ENCODE data around the gene LOXHD1.
A peak's percentile ranks its signal among the peaks of the same experiment; 100 is the strongest.

Gene LOXHD1

GRCh38 chr18:46574743-46575115 lies 82.3 kb downstream of the LOXHD1 start:
- no peak for DNase-seq (ENCODE audit: low read depth in 2 of 2)

- DNase-seq (ENCODE audit: low read depth in 2 of 2) = no peak
Measured at GRCh38 chr18:46574000-46574742, 82.8 kb downstream of the LOXHD1 start.

DNA sequence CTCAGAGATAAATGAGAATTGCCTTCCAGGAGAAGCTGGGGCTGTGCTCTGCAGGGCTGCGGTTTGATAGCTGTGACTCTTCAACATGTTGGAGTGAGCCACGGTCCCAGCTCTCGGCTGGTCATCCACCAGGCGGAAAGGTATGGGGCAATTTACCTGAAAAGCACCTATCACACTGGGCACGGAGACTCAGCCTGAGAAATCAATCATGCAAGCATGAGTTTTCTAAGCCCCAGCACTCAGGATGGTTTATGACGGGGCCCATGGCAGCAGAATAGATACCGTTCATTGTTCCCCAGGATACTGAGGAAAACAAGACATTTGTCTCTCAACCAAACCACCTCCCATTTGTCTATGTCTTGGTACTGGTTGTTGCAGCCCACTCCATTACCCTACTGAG lies 83.9 kb downstream of the LOXHD1 start:
- no peak for DNase-seq (ENCODE audit: low read depth in 2 of 2)

DNA sequence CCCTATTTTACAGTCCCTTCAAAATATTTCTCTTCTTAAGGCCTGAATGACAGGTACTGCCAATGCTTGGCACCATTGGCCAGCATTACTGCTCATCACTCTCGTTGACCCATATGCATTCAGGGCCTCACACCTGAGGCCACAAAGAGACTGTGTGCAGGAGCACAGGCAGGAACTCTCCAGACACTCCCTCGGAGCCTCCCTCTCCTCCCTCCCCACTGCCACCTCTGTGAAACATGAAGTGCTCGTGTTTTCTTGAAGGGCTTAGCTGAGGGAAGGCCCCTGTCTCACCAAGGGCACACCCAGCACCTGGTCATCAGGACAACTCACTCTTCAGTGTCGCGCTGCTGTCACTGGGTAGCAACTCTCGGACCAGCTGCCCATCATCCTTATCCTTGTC lies 85.3 kb downstream of the LOXHD1 start:
- no peak for DNase-seq (ENCODE audit: low read depth in 2 of 2)

- DNase-seq (ENCODE audit: low read depth in 2 of 2) = no peak
Measured at GRCh38 chr18:46570666-46571065, 86.4 kb downstream of the LOXHD1 start.

- no peak for DNase-seq (ENCODE audit: low read depth in 2 of 2)
Measured at GRCh38 chr18:46570134-46570533, 86.9 kb downstream of the LOXHD1 start.

DNA sequence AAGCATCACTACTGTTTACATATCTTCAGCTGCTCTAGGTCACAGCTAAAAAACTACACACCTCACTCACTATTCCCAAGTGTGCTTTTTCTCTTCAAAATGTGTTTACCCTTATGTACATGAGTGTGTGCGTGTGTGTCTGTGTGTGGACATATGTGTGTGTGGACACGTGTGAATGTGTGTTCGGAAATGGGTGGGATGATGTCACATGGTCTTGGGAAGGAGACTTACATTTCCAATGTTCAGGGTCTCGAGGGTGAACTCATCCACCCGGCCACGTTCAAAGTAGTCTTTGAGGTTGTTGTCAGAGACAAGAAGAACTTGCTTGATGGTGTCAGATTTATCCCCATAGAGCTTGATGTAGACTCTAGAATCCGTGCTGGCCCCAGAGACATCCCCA lies 87.8 kb downstream of the LOXHD1 start:
- DNase-seq (ENCODE audit: low read depth in 2 of 2) = no peak

- no peak for DNase-seq (ENCODE audit: low read depth in 2 of 2)
Measured at GRCh38 chr18:46567196-46567595, 89.8 kb downstream of the LOXHD1 start.

DNA sequence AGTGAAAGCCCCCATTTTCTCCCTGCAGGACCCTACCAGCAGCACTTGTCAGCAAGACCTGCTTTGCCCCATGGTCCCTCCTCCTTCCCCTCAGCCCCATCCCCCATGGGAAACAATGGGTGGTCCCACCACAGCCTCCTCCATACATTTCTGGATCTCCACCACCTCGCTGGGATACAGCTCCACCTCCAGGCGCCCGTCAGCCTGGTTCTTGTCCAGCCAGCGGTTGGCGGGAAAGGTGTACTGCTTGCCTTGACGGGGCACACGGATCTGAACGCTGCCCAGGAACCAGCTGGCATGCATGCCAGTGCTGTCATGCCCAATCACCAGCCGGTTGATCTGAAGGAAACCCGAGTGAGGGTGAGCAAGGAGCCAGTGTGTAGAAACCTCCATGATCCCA lies 90.9 kb downstream of the LOXHD1 start:
- DNase-seq (ENCODE audit: low read depth in 2 of 2) = no peak

GRCh38 chr18:46565256-46565655 lies 91.8 kb downstream of the LOXHD1 start:
- no peak for DNase-seq (ENCODE audit: low read depth in 2 of 2)

GRCh38 chr18:46563317-46563716 lies 93.7 kb downstream of the LOXHD1 start:
- DNase-seq (ENCODE audit: low read depth in 2 of 2) = no peak

DNA sequence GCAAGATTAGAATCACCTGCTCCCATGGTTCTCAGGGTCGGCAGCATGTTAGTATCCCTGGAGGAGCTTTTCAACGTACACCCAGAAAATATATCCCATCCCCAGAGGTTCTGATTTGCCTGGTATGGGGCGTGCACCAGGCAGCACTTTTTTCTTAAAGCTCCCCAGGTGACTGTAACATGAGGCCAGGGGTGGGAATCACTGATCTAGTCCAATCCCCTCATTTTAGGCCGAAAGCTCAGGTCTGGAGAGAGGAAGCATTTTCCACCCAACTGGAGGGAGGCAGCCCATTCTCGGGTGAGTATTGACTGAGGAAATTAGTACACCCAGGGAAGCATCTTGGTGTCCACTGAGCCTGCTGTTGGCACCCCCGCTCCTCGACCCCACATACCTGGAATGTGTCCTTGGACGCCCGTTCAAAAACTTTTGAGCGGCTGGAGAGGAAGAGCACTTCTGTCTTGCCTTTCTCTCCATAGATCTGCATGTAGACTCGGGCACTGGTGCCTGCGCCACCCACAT lies 94.3 kb downstream of the LOXHD1 start:
- no peak for DNase-seq (ENCODE audit: low read depth in 2 of 2)

GRCh38 chr18:46560671-46561045 lies 96.4 kb downstream of the LOXHD1 start:
- no peak for DNase-seq (ENCODE audit: low read depth in 2 of 2)

GRCh38 chr18:46559946-46560670 lies 96.9 kb downstream of the LOXHD1 start:
- DNase-seq (ENCODE audit: low read depth in 2 of 2) = no peak

DNA sequence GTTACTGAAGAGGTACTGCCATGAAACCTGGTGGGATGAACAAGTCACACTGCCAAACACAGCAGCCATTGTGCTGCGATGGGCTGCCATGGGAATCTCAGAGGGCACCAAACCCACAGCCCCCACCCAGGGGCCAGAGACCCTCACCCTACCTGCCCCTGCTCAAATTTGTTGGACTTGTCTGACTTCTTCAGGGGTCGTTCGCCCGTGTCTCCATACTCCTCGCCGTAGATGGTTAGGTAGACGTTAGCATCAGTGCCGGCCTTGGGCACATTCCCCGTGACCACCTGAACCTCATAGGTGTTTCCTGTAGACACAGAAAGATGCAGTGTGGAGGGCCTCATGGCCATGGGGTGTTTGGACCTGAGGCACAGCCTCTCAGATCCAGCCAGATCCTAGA lies 97.7 kb downstream of the LOXHD1 start:
- no peak for DNase-seq (ENCODE audit: low read depth in 2 of 2)

GRCh38 chr18:46556590-46557206 lies 100.3 kb downstream of the LOXHD1 start:
- no peak for DNase-seq (ENCODE audit: low read depth in 2 of 2)

DNA sequence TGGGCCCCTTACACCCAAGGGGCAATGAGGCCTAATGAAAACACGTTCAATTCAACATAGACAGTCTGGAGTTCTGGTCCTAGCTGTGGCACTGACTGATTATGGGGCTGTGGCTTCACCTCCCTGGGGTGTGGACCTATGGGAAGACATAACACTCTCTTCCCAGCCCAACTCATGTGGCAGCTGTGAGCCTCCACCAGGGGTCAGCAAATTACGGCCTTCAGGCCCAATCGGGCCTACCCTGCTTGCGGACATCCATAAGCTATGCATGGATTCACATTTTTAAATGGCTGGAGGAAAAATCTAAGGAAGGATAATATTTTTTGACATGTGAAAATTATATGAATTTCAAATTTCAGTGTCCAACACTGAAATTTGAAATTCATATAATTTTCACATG lies 101.3 kb downstream of the LOXHD1 start:
- peak in 1 of 2 donors; percentile 2 for DNase-seq (ENCODE audit: low read depth in 2 of 2)

DNA sequence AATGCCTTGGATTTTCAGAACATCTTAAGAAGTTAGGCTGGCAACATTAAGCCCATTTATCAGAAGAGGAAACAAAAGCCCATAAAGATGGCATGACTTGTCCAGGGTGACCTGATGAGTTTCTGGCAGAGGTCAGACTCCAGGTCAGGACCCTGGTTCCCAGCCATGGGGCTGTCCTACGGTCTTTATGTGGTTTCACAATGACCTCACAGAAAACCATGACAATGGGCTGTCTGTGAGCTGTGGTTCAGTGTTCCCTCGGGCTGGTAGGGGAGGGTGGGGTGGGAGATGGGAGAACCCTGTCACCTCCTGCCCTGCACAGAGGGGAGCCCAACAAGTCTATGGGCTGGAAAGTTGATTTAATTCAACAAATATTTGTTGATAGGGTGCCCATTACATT lies 101.8 kb downstream of the LOXHD1 start:
- no peak for DNase-seq (ENCODE audit: low read depth in 2 of 2)

GRCh38 chr18:46554406-46555080 lies 102.5 kb downstream of the LOXHD1 start:
- no peak for DNase-seq (ENCODE audit: low read depth in 2 of 2)

DNA sequence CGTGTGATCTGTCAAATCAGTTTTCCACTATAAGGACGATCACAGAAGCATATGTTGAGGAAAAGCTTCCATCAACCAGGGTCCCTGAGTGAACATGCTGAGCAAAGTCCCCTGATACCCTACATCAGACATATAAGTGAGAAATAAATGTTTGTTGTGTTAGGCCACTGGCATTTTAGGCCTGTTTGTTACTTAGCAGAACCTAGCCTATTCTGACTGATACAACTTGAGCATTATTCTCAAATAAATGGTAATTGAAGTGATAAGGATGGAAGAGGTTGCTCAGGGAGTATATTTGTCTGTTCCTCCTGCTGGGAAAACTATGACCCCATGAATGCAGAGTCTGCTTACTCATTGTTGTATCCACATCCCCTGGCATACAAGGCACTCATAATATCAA lies 106.4 kb downstream of the LOXHD1 start:
- DNase-seq (ENCODE audit: low read depth in 2 of 2) = no peak

- DNase-seq (ENCODE audit: low read depth in 2 of 2) = no peak
Measured at GRCh38 chr18:46547520-46547919, 109.5 kb downstream of the LOXHD1 start.

GRCh38 chr18:46546111-46546640 lies 110.8 kb downstream of the LOXHD1 start:
- no peak for DNase-seq (ENCODE audit: low read depth in 2 of 2)

Measured in stimulated activated CD4-positive, alpha-beta T cell treated with anti-CD3 and anti-CD28 coated beads, Interleukin-15, amount 100 ng/mL, for 48 hours (primary cell).